NCI-H187 (cell line): Measurements from ENCODE around the gene SYT6.

Source experiments
- DNase-seq, 2 experiments: peaks; one replicate each; lab custom pipeline; 2025; lab: John Stamatoyannopoulos, UW

SYT6 gene

DNA sequence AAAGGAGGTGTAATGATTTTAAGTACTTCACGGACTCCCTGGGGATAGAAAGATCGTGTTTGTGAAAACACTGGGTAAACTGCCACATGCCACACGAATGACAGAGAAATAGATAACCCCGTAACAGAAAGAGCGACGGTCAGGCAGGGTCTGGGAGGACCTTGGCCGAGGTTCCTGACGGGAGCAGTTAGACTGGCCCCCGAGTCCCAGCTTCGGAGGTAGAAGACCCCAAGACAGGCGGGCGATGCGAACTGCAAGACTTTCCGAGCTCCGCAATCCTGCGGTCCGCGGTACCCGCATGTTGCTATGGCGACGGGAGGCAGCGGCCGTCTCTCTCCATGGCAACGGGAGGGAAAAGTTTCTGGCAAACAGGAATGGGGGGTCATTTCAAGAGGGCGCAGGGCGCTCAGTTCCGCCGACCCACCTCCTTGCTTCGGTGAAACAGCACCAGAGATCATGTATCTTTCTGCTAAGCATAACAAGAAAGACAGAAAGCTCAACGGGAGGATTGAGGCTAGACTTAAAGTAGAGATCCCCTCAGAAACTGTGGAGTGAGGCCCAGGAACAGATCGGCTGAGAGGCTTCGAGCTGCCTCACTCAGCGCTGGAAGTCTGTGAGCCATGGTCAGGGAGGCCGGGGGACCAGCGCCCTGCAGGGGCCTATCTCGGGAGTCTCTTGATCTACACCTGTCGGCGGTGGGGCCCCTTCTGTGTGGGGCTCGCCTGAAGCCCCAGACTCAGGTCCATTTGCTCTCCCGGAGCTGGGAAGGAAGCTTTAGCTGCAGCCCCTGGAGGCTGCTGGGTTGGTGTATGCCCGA is 685 bp upstream of the SYT6 start:
- DNase-seq = no peak

- no peak for DNase-seq
Observed at GRCh38 chr1:114152508-114153260, 985 bp downstream of the SYT6 start.

- DNase-seq = no peak
Observed at GRCh38 chr1:114152089-114152507, 1.6 kb downstream of the SYT6 start.

- DNase-seq = no peak
Observed at GRCh38 chr1:114150016-114150415, 3.7 kb downstream of the SYT6 start.

DNA sequence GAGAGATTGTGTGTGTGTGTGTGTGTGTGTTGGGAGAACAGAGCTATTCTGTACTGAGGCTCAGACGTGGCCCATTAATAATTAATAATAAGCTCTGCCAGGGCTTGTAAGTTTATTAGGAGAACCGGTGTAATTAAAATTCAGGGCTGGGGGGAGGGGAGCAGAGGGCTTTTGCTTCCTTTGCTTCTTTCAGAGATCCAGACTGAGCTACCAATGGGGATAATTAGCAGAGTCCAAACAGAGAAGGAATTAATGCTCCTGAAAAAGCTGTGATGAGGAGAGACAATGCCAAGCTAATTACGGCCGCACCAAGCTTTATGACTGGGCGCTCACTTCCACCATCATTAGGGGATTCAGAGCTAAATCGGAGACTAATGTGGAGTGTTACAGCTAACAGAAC is 4.5 kb downstream of the SYT6 start:
- DNase-seq = no peak

GRCh38 chr1:114145504-114146151 is 8.0 kb downstream of the SYT6 start:
- DNase-seq = no peak

DNA sequence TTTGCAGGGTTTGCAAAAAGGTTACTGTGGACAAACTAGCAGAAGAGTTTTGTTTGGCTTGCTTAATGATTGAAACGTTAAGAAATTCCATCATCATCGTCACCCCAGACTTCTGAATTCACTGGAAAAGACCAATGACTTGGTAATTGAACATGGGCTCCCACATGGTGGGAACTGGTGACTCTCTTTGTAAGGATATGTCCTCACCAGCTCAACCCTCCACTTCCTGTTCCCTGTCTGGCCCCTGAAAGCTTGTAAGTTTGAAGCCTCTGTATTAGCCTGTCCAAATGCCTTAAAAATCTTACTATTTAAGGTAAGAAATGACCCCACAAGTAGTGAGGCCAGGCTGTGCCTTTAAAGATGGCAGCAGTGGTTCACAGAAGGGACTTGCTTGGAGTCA is 9.7 kb downstream of the SYT6 start:
- no peak for DNase-seq

DNA sequence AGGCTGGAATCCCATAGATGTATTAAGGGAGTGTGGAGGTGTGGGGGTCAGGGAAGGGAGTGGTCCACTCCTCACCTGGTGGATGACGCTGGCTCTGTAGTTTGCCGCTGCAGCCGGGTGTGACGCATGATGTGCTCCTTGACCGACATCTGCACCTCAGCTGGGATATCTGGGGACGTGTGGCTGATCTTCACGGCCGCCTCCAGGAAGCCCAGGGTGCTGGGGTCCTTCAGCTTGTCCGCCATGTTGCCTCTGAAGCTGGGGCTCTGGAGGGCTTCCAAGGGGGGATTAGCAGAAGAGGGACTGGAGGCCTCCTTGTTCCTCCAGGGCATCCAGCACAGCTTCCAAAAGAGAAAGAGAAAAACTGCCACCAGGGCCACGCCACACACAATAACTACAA is 14.1 kb downstream of the SYT6 start:
- no peak for DNase-seq

GRCh38 chr1:114137497-114137896 is 16.2 kb downstream of the SYT6 start:
- DNase-seq = no peak

DNA sequence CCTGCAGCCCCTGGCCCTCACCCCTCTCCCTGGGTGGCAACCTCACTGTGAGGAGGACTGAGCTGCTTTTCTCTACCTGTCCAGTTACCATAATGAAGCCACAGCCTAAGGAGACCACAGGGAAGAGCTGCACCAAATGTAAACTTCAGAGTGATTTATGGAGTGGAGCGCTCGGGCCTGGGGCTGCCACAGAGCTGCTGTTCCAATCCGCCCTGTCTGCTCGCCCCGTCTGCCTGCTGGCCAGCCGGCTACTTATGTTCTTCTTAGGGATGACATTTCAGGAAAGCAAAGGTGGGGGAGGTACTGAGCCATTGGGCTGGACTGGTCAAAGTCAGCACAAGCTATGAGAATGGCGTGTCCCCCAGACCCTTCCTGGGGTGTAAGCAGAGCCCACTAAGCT is 17.9 kb downstream of the SYT6 start:
- DNase-seq = no peak

DNA sequence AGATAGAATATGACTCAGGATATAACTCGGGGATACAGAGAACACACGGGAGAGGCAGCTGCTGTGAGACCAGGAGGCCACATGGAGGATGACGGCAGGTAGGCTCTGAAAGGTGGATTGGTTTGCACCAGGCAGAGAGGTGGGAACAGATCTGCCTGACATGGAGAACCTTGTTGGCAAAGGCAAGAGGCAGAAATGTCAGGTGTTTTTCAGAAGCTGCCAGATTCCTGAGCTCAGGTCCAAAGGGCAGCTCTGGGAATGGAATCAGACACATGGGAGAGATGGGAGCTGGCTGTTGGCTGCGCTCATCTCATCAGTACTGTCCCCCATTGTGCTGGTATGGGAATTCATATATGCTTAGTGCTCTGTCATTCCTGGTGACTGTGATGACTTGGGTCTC is 19.2 kb downstream of the SYT6 start:
- DNase-seq = no peak

DNA sequence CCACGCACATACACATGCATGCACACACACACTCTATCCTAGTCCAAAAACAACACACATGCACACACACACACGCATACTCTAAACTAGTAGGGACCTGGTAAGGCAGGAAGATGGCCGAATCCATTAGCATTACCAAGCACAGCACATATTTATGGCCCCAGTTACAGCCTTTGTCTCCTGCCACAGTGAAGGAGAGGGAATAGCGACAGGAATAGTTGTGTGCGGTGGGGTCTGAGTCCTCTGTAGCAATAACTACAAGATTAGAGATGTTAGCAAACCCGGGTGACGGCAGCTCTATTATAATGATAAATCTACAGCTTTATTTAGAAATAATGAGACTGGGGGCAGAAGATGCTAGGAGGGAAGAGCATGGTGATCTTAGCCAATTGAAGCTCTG is 20.5 kb downstream of the SYT6 start:
- DNase-seq = no peak

DNA sequence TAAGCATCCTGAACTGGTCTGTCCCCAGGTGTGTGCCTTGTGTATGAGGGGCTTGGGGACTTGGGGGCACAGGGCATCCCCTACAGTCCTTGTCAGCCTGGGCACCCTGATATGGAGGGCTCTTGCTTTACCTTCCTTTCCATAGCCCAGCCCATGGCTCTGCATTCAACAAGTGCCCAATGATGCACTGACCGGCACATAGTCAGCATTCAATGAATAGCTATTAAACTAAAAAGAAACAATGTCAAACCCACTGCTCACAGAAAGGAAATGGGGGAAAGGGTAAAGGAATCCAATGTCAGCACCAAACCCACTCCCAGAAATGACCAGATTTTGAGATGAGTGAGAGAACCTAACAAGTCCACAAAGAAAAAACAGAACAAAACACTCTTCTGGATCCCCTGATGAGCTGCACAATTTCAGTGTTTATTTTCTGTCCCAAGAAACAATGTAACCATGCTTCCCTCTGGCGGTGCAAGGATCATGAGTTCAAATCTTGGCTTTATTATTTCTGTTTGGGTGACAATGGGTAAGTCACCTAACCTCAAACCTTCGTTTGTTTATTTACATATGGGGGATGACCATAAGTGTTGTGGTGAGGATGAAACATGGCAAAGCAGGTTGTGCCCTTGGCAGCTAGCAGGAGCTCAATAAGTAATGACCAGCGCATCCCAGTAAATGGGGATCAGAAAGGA is 22.0 kb downstream of the SYT6 start:
- DNase-seq = no peak

DNA sequence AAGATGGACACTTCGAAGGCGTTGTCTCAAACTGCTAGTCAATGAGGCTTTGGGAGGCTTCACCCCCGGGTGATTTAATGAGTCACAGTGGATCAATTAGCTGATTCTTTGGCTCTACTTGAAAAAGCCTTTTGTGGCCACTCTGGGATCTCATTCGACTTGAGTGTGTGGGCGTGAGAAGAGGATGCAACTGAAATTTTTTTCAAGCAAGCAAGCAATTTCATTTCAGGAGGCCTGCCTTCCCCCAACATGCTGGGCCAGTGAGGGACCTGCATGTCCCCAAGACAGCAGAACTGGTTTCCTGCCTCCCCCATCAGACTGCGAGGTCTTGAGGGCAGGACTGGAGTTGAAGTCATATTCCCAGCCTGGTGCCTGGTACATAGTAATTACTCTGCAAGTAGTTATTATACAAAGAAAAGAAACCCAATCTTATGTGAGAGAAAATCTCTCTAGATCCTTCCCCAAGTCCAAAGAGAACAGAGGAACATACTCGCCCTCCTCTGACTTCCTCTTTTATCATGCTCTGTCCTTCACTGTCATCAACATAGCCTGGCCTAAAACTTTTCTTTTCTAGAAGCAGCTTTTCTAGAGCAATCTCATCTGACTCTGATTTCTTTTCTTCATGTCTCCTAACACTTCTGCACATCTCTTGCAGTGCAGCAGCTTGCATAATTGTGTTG is 22.7 kb downstream of the SYT6 start:
- DNase-seq = no peak

DNA sequence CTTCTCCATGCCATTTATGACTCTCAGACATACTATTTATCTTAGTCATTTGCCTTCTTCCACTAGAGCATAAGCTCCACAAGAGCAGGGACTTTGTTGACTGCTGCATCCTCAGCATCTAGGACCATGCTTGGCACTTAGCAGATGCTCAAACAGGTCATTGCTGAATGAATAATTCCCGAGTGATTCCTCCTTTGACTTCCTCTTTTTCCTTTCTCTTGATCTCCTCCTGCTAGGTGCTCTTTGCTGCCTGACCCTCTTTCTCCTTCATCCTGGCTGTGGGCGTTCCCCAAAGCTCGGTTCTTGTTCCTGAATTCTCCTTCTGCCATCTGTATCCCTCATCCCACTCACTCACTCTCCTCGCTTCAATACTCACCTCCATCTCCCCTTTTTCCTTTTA is 23.5 kb downstream of the SYT6 start:
- no peak for DNase-seq

DNA sequence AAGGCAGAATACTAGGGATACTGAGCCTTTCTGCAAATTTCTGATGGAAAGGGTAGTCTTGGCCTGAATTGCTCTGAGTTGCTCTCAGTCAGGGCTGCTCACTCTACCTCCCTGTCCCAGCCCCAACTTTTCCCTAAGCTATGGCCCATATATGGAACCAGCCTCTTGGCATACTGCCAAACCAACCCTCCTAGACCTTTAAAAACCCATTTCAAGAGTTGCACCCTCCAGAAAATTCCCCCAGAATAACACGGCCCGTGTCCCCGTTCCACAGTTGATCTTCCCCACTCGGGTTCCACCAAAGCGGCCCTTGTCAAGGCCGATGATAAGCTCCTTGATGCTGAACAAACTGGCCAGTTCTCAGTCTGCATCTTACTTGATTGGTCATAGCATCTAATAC is 25.4 kb downstream of the SYT6 start:
- DNase-seq = no peak

DNA sequence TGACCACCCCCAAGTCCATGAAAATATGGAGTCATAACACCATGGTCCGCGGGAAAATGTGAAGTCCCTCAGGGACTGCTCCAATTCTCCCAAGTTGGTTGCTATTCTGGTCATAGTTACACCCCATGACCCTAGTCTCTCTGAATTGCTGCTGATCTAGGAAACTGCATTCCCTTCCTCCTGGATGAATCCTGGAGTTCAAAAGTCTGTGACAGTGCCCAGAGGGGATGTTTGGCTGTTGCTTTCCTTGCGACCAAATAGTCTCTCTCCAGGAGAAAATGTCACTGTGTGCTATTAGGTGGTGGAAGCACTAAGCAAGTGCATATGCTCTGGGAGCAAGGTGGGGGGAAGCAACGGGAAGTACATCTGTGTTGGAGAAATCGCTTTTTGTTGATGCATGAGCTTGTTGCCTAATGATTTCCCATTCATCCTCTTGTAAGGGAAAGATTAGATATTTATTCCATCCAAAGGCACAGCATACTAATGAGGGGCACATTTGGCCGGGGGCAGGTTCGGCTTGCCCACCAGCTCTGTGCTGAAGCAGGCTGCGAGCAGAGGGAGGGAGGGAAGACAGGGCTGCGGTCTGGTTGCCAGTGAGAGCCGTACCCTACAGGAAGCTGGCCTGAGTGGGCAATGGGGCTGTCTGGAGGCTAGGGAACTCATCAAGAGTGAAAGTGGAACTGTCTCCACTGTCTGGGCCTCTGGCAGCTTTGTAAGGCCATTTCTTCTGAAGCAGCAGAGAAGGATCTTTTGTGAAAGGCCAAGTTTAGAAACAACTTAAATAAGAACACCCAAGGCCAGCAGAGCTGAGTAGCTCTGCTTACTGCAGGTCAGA is 27.2 kb downstream of the SYT6 start:
- no peak for DNase-seq

DNA sequence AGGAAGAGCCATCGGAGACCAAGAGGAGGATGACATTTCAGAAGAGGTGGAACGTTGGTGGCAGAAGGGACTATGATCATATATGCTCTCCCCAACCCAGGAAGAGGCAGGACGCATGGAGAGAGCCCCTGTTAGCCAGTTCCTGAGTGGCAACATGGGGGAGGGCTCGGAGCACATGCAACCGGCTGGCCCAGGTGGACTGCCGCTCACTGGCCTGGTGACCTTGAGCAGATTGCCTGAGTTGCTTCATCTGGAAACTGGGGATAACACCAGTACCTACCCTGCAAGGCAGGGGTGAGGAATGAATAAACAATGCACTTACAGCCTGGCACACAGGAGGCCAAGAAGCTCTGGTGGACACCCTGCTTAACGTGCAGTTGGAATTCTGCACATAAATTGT is 29.0 kb downstream of the SYT6 start:
- no peak for DNase-seq

GRCh38 chr1:114122941-114123618 is 30.6 kb downstream of the SYT6 start:
- DNase-seq = no peak

- DNase-seq = no peak
Observed at GRCh38 chr1:114118351-114118990, 35.2 kb downstream of the SYT6 start.
